ENCODE results near the gene SORCS1. TPM values are rescaled to one million over a fixed set of nuclear protein-coding genes. Genes with fewer than 3 reads are reported as not detected.

The SORCS1 gene
- total RNA-seq, 1 experiment from 2014 or later: 1.7 TPM

GRCh38 chr10:106967452-106967851 lies 197.1 kb downstream of the SORCS1 start:
- H3K27ac Mint-ChIP-seq: no peak overlapping the region
- Histone ChIP-seq H3K27ac (ENCODE audit: insufficient read length, low read depth, low read length) (no peak overlapping the region), H2AFZ (ENCODE audit: low read length) (no peak overlapping the region), H3K79me2 (ENCODE audit: insufficient read depth, low read length) (no peaks in the 10 kb centered on the region), H4K91ac (ENCODE audit: insufficient read length, low read depth, low read length) (no peak overlapping the region), H3K9ac (ENCODE audit: extremely low read depth, insufficient read length, low read length) (no peak overlapping the region), H2BK12ac (ENCODE audit: insufficient read length, low read depth, low read length) (no peak overlapping the region), H2AK5ac (ENCODE audit: insufficient read length, low read length) (no peak overlapping the region), H3K56ac (ENCODE audit: insufficient read length, low read depth, low read length) (no peak overlapping the region), H3T11ph (ENCODE audit: low read length) (no peak overlapping the region), H3K9me3 (ENCODE audit: control insufficient read depth, low read depth, low read length) (no peaks in the 10 kb centered on the region), H3K4me1 (ENCODE audit: insufficient read depth, low read length) (no peaks in the 10 kb centered on the region), H4K20me1 (ENCODE audit: control insufficient read depth, insufficient read depth, insufficient read length) (no peaks in the 10 kb centered on the region), H2BK5ac (ENCODE audit: insufficient read length, low read length) (no peak overlapping the region), H4K5ac (ENCODE audit: insufficient read length, low read depth, low read length) (no peak overlapping the region), H2BK120ac (ENCODE audit: low read depth, low read length, poor library complexity, severe bottlenecking) (no peak overlapping the region), H2BK20ac (ENCODE audit: low read depth, low read length, poor library complexity, severe bottlenecking) (no peak overlapping the region), H3K18ac (ENCODE audit: insufficient read length, low read depth, low read length) (no peak overlapping the region), H3K4ac (ENCODE audit: low read depth, low read length) (no peak overlapping the region), H3K23me2 (ENCODE audit: insufficient read length, low read depth, low read length, poor library complexity, severe bottlenecking) (no peaks in the 10 kb centered on the region), H3K23ac (ENCODE audit: insufficient read length, low read depth, low read length) (no peak overlapping the region), H3K27me3 (ENCODE audit: insufficient read depth, low read length) (no peaks in the 10 kb centered on the region), H4K8ac (replicated peaks; ENCODE audit: insufficient read length, low read depth, low read length) (no peak overlapping the region), H2BK15ac (ENCODE audit: low read depth, low read length) (no peak overlapping the region), H3K79me1 (ENCODE audit: insufficient read depth, low read depth, low read length, poor library complexity, severe bottlenecking) (no peaks in the 10 kb centered on the region), H3K14ac (ENCODE audit: insufficient read depth, low read length) (no peak overlapping the region), H3K4me2 (ENCODE audit: insufficient read depth, insufficient read length, low read length) (no peak overlapping the region)
- H3K4me1 Mint-ChIP-seq: 0 out of 4 replicates have a peak, but pooled peaks cover 0 to 2% of the 10 kb centered on the region in 2 experiments
- H3K27me3 Mint-ChIP-seq (ENCODE audit: low read depth): no peaks in the 10 kb centered on the region
- peaks cover 0 to 5% of the 10 kb centered on the region in 2 experiments; a peak in 1 of 5 replicates for H3K9me3 Mint-ChIP-seq
- no peak for TF ChIP-seq CTCF (conservative IDR thresholded peaks at IDR 0.05)
- H3K36me3 Mint-ChIP-seq (ENCODE audit: insufficient read depth in 1 of 3, low read depth in 3 of 3): peaks cover 2 to 6% (median 4%) of the 10 kb centered on the region in 3 experiments; a peak in 5 of 7 replicates
- no peak for DNase-seq
- WGBS (ENCODE audit: extremely low coverage, insufficient read length, low lambda C conversion rate): no CpG with 5 or more reads among the region's 3 CpGs
- no peak overlapping the region for H3K4me3 Mint-ChIP-seq

Measured in H9 (cell line).